Umbilical cord (tissue), 2 donors: ENCODE results near the gene TAGLN. TPM values are rescaled to one million over a fixed set of nuclear protein-coding genes. Genes with fewer than 3 reads are reported as not detected.

Experiments
- DNase-seq: peaks from one replicate; pipeline ENCODE4 v3.0.0-alpha.2; 2015; ENCODE audit warnings: low spot score
- total RNA-seq: library from RNA; depleted of rRNA; stranded (reverse); fragments of >200 nt; gene quantifications from one replicate; pipeline ENCODE4 v1.2.3, GENCODE V29; 2014; ENCODE audit warnings: low replicate concordance; ENCODE audit not compliant: insufficient read depth

The TAGLN gene
- total RNA-seq: 5,845 TPM

DNA sequence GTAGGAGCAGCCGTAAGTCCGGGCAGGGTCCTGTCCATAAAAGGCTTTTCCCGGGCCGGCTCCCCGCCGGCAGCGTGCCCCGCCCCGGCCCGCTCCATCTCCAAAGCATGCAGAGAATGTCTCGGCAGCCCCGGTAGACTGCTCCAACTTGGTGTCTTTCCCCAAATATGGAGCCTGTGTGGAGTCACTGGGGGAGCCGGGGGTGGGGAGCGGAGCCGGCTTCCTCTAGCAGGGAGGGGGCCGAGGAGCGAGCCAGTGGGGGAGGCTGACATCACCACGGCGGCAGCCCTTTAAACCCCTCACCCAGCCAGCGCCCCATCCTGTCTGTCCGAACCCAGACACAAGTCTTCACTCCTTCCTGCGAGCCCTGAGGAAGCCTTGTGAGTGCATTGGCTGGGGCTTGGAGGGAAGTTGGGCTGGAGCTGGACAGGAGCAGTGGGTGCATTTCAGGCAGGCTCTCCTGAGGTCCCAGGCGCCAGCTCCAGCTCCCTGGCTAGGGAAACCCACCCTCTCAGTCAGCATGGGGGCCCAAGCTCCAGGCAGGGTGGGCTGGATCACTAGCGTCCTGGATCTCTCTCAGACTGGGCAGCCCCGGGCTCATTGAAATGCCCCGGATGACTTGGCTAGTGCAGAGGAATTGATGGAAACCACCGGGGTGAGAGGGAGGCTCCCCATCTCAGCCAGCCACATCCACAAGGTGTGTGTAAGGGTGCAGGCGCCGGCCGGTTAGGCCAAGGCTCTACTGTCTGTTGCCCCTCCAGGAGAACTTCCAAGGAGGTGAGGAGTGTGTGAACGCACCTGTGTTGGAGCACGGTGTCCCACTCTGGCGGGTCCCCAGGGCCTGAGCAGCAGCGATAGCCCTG is at the start of gene TAGLN:
TAGLN (plus strand) TSS at position 318 of the 863 bp plus-strand sequence. CDS start 3,644 bp downstream, outside the sequence.
- DNase-seq: peak; percentile 96

DNA sequence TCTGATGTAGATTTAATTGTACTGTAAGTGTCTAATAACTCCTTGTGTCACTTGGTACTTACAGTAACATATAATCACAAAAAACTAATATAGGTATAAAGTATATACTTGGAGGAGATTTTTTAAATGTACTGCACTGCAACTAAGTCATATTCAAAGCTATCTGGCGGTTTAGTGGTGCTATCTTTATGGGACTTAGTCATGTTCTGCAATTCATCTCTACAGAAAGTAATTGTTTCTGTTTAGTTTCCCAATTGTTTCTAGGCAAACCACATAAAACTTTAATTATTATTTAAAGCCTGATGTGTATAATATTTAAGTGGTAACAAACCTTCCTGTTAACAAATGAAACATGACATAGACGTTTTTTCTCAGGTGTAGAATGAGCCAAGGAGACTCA is 47.1 kb upstream of the TAGLN start:
- DNase-seq: no peak

DNA sequence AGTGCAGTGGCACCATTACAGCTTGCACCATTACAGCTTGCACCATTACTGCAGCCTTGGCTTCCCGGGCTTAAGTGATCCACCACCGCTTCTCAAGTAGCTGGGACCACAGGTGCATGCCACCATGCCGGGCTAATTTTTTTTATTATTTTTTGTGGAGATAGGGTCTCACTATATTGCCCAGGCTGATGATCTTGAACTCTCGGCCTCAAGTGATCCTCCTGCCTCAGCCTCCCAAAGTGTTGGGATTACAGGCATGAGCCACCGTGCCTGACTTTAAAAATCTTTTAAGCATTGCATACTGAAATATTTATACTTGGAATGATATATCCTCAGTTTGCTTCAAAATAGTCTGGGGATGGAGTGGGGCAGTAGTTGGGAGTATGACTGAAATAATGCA is 44.7 kb upstream of the TAGLN start:
- no peak for DNase-seq

DNA sequence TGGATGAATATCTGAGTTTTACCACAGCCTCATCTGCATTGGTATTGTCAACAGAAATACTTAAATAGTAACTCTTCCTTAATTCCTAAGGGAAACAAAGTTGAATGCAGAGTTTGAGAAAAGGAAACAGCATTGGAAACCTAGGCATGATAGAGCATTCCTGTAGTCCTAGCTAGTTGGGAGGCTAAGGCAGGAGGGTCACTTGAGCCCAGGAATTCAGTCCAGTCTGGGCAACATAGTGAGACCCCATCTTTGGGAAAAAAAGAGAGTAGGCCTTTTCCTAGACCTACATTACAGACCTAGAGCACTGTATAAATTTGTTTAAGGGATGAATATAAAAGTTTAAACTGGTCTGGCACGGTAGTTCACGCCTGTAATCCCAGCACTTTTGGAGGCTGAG is 41.7 kb upstream of the TAGLN start:
- DNase-seq: no peak

DNA sequence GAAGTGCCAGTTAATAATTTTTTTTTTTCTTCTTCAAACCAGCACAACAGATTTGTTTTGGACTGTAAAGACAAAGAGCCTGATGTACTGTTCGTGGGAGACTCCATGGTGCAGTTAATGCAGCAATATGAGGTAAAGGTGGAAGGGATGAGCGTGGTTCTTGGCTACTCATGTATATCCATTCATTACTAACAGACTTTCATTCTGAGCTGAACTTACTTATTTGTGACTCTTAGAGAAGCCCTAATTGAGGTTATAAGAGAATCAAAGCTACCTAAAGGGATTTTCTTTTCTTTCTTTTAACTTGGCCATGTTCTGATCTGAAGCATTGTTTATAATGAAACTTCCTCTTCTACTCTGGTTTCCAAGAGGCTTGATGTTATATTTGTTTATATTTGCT is 39.3 kb upstream of the TAGLN start:
- no peak for DNase-seq

DNA sequence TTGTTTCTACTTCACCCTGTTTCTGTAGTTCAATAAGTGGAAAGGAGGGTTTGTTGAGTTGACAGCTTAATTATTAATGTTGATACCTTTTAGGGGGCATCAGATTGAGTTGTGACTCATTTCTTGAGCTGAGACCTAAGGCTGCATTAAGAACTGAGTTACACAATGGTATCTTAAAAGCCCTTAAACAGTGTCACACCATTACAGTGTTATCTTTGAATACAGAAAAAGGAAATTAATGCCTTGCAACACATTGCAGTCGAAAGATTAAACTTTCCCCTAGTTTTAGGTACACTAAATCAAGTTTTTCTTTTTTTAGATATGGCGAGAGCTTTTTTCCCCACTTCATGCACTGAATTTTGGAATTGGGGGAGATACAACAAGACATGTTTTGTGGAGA is 38.3 kb upstream of the TAGLN start:
- no peak for DNase-seq

DNA sequence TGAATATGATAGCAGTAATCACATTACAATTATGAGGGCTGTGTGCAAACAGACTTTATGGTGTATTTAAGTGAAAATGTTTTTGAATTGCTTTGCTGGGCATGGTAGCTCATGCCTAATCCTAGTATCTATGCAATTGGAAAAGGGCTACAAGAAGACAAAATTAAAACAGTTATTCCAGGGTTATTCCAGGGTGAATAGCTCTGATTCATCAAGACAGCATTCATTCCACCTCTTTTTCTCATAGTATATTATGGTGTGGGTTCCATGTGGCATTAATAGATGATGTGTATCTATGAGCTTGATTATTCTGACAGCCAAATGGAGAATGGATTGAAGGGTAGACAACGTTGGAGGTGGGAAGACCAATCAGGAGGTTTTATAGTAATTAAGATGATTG is 32.7 kb upstream of the TAGLN start:
- no peak for DNase-seq

DNA sequence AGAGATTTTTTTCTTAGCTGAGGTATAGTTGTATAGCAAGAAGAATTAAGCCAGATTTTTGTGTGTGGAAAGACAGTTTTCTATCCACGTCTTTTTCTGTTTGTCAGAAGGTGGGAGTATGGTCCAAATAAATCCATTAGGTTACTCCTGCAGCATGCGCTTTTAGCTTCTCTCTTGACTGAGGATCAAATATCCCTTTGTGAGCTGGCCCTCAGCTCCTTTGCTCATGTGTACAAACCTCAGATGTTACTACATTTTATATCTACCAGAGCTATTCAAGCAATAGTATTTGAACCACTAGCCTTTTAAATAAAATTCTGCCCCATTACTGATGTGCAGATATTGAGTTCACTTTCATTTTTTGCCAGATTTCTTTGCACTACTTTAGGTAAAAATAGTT is 29.4 kb upstream of the TAGLN start:
- DNase-seq: no peak

DNA sequence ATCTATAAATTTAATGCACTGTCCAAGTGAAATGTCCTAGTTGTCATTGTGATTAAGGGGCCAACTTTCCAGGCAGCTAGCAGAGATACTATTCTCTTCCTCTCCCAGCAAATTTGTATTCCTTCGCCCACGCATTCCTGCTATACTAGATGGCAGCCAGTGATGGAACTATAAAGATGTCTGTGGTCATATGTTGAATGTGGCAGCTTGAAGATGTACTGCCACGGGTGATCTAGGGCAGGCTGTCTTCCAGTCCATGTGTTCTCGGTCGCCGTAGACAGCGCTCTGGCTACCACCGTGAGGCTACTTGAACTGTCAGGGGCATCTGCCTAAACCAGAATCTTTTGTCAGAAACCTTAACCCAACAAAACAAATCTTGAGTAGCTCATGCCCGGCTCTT is 29.0 kb upstream of the TAGLN start:
- DNase-seq: no peak

DNA sequence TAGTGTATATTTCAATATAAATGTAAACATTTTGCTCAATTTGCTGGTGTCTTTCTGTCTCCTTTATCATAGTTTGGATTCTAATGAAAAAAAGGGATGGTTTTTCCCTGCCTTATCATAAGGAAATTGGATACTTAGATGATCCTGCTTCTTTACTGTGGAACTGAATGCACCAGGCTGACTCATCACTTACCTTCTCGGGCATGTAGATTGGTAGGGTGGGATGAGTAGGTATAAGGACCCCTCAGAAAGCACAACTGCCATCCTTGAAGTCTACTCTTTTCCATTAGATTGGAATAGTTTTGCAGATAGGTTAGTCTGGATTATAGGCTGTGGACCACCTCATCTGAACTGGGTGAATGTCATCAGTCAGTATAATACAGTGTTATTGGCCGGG is 28.2 kb upstream of the TAGLN start:
- DNase-seq: no peak

DNA sequence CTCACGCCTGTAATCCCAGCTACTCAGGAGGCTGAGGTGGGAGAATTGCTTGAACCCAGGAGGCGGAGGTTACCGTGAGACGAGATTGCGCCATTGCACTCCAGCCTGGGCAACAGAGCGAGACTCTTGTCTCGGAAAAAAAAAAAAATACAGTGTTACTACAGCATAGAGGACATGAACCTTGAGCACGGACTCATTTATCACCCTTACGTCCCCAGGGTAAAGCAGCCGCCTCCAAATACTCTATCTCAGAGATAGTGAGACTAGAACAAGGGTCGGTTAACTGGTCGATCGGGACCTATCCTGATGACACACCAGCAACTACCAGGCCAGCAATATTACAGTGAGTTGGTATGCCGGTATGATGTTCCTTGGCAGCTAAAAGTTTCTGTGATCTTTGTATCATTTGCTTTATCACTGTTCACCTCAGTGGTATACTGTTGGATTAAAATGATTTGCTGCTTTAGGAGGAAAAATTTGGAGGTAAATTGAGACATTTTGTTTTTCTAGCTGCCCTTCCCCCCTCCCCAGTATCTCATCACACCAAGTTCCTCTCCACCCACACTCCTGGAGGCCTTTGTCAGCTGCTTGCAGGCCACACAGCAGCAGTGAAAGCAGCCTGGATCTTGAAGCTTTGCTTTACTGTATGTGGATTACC is 27.6 kb upstream of the TAGLN start:
- DNase-seq: no peak

DNA sequence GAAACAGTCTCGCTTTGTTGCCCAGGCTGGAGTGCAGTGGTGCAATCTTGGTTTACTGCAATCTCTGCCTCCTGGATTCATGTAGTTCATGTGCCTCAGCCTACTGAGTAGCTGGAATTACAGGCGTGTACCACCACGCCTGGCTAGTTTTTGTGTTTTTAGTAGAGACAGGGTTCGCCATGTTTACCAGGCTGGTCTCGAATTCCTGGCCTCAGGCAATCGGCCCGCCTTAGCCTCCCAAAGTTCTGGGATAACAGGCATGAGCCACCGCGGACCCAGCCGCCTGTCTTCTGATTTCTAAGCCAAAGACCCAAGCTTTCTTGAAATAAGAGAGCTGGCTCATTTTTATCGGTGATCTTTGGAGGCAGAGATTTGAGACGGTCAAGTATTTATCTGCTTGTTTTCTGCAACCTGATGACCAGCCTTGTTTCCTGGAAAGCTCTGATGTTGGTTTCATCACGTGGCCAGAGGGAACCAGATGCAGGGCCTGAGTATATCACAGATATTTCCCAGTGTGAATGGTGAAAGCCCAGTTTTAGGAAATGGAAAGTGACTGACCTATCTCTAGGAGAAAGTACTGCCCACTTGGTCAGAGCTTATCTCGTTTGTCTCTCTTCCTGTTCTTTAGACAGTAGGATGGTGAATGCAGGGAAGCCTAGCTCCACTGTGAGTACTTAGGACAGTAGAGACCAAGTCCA is 26.3 kb upstream of the TAGLN start:
- peak; percentile 54 for DNase-seq

DNA sequence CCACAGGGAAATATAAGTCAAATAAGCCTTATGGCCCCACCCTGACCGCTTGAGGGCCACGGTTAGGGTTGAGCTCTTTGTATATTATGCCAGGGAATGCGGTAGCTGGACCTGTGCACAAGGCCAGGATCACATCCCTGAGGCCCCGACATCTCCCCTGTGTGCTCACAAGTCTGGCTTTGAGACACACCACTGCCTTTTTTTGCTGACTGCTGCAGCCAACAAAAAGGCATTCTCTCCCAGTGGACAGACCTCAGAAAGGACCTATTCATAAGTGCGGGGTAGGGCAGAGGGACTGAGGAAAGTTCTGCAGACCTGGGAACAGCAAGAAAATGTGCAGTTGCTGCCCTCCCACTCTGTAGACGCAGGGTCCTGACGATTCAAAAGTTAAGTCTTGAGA is 24.1 kb upstream of the TAGLN start:
- DNase-seq: no peak

DNA sequence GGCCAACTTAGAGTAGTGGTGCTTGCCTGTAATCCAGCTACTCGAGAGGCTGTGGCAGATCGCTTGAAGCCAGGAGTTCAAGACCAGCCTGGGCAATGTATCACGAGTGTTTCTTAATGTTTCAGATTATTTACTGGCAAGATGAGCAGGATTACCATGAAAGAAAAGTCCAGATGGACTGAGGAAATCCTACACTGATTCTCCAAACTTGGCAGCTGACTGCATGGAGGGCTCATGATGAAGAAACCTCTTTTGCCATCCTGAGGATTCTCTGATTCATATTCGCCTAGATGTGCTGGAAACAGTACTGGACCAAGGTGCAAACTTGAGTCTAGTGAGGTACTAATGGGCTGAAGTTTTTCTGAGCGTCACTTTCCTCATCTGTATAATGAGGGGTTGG is 23.4 kb upstream of the TAGLN start:
- DNase-seq: no peak

DNA sequence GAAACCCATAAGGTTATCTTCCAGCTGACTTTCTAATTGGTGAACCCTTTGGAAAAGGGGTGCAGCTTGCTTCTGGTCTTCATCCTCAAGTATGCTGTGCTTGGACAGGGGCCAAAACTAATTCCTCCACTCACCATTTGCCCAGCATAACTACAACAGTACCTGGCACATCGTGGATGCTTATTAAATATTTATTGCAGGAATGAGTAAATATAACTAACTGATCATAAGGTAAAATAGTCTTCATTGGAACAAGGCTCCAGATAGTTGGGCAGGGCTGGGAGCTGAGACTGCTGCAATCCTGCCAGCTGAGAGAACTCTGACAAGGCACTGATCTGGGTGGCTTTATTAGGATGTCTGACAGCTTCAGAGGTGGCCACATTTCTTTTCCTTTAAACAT is 23.0 kb upstream of the TAGLN start:
- DNase-seq: no peak

DNA sequence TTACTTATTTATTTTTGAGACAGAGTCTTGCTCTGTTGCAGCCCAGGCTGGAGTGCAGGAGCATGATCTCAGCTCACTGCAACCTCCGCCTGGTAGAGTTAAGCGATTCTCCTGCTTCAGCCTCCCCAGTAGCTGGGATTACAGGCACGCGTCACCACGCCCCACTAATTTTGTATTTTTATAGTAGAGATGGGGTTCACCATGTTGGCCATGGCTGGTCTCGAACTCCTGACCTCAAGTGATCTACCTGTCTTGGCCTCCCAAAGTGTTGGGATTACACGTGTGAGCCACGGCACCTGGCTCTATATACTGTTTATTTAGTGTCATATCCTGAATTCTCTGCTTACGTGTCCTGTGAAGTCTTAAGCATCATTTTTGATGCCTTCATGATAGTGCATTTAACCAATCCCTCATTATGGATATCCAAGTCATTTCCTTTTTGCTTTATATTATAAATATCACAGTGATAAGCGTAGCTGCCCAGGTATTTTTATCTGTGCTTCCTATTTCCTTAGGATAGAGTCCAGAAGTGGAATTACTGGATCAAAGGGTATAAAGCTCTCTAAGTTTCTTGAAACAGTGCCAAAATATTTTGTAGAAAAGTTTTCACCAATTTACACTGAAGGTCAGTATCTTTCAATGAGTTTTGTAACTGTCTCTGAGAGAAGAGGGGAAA is 21.5 kb upstream of the TAGLN start:
- peak; percentile 38 for DNase-seq

DNA sequence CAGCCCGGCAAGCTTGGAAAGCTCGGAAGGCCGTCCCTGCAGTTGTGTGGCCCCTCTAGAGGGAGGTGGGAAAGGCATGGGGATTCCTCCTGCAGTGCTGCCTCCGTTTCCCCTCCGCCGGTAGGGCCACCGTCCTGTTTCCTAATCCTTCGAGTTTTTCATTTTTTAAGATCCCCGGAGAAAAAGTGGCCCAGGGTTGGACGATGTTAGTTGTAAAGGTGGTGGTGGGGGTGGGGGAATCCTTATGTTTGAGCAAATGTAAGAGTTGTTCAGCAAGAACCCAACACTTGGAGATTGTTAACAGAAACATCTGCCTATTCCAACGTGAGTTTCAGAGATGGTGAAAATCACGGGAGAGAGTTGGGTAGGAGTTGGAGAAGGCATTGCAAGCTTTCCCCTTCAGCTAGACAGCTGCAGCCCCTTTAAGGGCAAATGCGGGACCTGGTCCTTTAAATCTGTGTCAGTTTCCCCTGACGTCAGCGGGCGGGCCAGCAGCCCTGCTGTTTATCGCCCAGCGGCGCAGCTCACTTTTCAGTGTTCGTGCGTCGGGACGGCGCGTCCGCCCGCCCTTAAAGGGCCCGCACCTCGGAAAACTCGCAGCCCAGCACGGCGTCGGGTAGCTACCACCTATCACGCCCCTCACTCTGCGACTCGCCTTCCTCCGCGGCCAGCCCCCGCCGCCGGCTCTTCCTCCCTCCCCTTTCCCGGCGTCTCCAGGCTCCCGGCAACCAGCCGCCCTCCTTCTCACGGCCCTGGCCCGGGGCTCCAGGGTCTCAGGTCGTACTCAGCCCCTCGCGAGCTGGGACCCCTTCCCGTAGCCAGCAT is 20.7 kb upstream of the TAGLN start, which contains the start of gene SIDT2:
SIDT2 (plus strand) TSS at position 534 of the 825 bp plus-strand sequence. CDS start 521 bp downstream, outside the sequence.
- peak; percentile 98 for DNase-seq

DNA sequence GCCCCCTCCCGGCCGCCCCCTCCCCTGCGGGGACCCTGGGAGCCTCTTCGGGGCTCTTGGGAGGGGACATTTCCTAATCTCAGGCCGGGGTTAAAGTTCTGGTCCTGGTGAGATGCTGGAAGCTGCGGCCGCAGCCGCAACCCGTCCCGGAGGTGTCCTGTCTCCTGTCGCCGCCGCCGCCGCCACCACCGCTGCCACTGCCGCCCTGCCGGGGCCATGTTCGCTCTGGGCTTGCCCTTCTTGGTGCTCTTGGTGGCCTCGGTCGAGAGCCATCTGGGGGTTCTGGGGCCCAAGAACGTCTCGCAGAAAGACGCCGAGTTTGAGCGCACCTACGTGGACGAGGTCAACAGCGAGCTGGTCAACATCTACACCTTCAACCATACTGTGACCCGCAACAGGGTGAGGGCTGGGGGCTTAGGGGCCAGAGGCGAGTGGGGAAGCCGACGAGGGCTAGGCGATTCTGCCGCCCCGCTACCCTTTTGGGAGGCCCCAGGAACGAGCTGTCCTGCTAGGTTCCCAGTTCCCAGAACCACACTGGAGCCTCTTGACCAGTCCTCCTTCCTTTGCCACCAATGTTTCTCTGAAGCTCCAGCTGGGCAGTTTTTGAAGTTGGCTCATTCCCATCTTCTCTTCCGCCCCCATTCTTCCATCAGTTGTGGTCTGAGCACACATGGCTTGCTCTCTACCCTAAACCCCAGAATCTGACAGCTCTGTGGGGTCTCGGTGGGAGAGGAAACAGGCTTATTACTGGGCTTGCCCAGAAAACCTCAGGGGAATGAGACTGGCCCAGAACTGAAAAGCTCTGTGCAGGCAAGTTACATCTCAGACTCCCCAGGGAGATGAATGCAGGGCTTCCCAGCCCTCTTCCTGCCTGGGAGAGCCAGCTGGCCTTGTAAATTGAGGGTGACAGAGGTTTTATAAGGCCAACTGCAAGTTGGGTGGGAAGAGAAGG is 19.8 kb upstream of the TAGLN start:
- DNase-seq: peak; percentile 23

DNA sequence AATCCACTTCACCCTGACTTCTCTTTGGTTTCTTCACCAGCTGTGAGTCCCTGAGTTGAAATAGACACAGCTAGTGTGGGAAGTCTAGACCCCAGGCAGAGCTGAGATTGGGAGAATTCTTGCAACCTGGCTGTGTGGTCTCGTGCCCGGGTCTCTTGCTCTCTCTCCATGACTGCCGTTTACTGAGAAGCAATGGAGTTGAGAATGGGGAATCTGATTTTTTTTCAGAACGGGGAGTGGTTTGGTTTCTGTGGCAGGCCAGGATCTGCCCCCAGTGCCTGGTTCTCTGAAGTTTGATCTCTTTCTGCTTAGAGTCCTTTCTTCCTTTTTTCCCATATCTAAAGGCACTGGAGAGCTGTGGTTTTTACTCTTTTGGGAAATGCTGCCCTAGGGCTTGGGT is 19.1 kb upstream of the TAGLN start:
- peak; percentile 66 for DNase-seq
